ENCODE data around the gene ATAD3B.

- TF ChIP-seq CTCF (IDR thresholded peaks at IDR 0.05) = no peak
- no peak for TF ChIP-seq REST (IDR thresholded peaks at IDR 0.05; ENCODE audit: insufficient read depth in 1 of 2, low read depth in 2 of 2, low read length in 1 of 2)
Measured at GRCh38 chr1:1479547-1480487, 8.3 kb downstream of the ATAD3B start.

Data from Panc1 (cell line).